22Rv1 (cell line): ENCODE data around the gene PDGFB.

Experiments
- H3K27ac ChIP-seq: fragments of 450-650 bp; 2 replicates; pipeline ENCODE4 v1.5.1; 2017
- CTCF ChIP-seq: fragments of 450-650 bp; IDR thresholded peaks from 2 replicates; pipeline ENCODE4 v1.5.1; 2017; ENCODE audit warnings: mild to moderate bottlenecking
- ZFX ChIP-seq: fragments of 450-650 bp; IDR thresholded peaks from 2 replicates; pipeline ENCODE4 v1.6.1; 2017; ENCODE audit warnings: antibody characterized with exemption, borderline replicate concordance

PDGFB gene

GRCh38 chr22:39240831-39241793 is 3.7 kb downstream of the PDGFB start:
- TF ChIP-seq CTCF (0 out of 2 replicates have a peak, but pooled peaks have one; percentile 2), ZFX (no peak)
- H3K27ac ChIP-seq = peak overlapping the region; percentile 98

DNA sequence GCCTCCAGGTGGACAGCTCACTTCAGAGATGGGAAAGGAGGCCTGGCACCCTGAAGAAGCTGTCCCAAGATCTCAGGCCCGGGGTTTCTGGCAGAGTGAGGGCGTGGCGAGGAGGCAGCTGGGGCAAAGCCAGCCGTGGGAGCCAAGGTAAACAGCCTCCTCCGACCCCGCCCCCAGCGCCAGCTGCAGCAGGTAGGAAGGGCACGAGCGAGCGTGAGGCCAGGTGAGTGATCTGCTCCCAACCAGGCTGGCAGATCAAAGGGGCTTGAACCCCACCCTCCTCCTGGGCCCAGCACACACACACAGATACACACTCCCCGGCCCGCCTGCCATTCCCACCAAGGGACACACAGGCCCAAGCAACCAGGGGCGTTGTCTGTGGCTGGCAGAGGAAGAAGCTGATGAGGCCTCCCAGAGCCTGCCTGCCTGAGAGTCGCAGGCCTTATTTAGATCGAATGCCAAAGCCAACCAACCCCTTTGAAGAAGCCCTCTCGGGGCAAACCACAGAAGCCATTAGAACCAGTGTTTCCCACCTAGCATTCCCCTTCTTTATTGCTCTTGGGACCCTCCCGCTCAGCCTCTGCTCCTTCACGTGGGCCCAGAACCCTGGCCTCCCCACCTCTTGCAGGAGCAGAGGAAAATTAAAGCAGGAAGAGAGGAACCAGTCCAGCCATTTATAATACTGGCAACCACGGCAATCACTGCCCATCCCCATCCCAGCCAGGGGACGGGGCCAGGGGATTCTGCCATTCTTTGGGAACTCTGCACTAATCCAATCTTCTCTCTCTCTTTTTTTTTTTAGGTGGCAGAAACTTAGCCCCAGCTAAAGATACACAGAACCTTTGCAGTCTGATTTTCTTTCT is 5.0 kb downstream of the PDGFB start:
- no peak for TF ChIP-seq CTCF
- H3K27ac ChIP-seq = peak overlapping the region; percentile 98

GRCh38 chr22:39238966-39239505 is 5.7 kb downstream of the PDGFB start:
- peak overlapping the region; percentile 98 for H3K27ac ChIP-seq
- TF ChIP-seq CTCF = no peak

DNA sequence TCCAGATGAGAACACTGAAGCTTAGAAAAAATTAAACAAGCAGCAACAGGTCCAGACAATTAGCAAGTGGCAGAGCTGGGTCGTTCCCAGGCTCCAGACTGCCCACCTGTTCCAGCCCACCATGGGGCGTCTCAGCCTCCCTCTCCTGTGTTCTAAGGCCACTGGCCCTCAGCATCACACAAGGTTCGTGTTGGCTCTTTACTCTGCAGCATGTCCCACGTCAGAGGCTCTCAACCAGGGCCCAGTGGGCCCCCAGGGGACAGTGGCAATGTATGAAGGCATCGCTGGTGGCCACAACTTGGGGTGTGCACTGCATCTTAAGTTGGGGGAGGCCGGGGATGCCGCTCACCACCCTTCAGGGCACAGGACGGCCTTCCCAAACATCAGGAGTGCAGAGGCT is 6.2 kb downstream of the PDGFB start:
- TF ChIP-seq ZFX (no peak), CTCF (no peak)
- peak overlapping the region; percentile 98 for H3K27ac ChIP-seq

GRCh38 chr22:39238101-39238466 is 6.7 kb downstream of the PDGFB start:
- H3K27ac ChIP-seq = peak overlapping the region; percentile 98
- TF ChIP-seq CTCF = no peak
- no peak for TF ChIP-seq ZFX

- H3K27ac ChIP-seq = peak overlapping the region; percentile 98
- TF ChIP-seq ZFX (no peak), CTCF (no peak)
Observed at GRCh38 chr22:39237318-39238100, 7.3 kb downstream of the PDGFB start.
